ENCODE data around the gene ARID1B. TPM values are rescaled to one million over a fixed set of nuclear protein-coding genes. Genes with fewer than 3 reads are reported as not detected.

ARID1B gene
- total RNA-seq, 1 experiment from 2014 or later, result 42.8 TPM

DNA sequence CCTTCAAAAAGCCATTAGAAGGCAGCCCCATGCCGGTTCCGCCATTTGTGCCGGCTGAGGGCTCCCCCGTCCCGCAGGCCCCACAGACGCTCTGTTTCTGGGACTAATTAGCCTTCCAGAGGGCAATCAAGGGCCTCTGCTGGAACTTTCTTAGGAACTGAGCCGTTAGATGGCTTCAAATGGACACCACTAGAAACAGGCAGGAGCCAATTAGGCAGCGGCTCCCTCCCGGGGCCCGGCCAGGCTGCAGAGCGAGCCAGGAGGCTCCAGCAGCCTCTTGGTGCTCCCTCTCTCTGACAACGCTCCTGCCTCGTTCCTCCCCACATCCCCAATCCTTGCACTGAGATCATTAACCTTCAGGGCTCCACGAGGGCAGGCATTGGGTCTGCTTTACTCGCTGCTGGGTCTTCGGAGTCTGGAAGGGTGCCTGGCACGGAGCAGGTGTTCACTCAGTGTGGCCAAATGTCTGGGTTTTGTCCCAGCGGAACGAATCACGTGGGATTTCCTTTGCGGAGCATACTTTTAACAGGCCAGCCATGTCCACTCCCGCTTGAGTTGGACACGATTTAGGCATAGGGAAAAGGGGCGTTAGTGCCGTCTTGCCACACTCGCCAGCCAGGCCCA is 447.9 kb downstream of the ARID1B start:
- H2AFZ ChIP-seq, result no peak overlapping the region
- H3K79me2 ChIP-seq (ENCODE audit: low read depth), result no peaks in the 10 kb centered on the region
- H3K9me2 ChIP-seq (ENCODE audit: insufficient read depth), result no peaks in the 10 kb centered on the region
- DNase-seq, result no peak
- no peaks in the 10 kb centered on the region for H3K36me3 ChIP-seq (ENCODE audit: low read depth)
- H3K4me2 ChIP-seq, result no peak overlapping the region
- ChIA-PET CTCF (no interaction called here), POLR2A (ENCODE audit: unreplicated experiment) (interaction anchor here (0.6 kb wide), 1 partner anchor 30 kb away, joined by 3 read pairs; no protein-coding TSS in a partner anchor)
- TF ChIP-seq EZH2 (IDR thresholded peaks at IDR 0.05; ENCODE audit: low read depth), result no peak
- TF ChIP-seq, protein P1, sequence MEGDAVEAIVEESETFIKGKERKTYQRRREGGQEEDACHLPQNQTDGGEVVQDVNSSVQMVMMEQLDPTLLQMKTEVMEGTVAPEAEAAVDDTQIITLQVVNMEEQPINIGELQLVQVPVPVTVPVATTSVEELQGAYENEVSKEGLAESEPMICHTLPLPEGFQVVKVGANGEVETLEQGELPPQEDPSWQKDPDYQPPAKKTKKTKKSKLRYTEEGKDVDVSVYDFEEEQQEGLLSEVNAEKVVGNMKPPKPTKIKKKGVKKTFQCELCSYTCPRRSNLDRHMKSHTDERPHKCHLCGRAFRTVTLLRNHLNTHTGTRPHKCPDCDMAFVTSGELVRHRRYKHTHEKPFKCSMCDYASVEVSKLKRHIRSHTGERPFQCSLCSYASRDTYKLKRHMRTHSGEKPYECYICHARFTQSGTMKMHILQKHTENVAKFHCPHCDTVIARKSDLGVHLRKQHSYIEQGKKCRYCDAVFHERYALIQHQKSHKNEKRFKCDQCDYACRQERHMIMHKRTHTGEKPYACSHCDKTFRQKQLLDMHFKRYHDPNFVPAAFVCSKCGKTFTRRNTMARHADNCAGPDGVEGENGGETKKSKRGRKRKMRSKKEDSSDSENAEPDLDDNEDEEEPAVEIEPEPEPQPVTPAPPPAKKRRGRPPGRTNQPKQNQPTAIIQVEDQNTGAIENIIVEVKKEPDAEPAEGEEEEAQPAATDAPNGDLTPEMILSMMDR (conservative IDR thresholded peaks at IDR 0.05), result no peak
- intact Hi-C loops (cut with micrococcal nuclease; ENCODE audit: unreplicated experiment), result no loop called here
- H3K27ac ChIP-seq, result no peak overlapping the region
- H3K4me3 ChIP-seq, result no peak overlapping the region
- no peaks in the 10 kb centered on the region for H3K9me3 ChIP-seq (ENCODE audit: insufficient read depth, low read depth)
- no peaks in the 10 kb centered on the region for H3F3A ChIP-seq (ENCODE audit: insufficient read depth, low read depth)
- no TSS peak for BruUV-seq (replicated peaks)
- no peaks in the 10 kb centered on the region for H4K20me1 ChIP-seq (ENCODE audit: insufficient read depth)
- H3K4me1 ChIP-seq (replicated peaks; ENCODE audit: insufficient read depth), result peaks cover 9% of the 10 kb centered on the region
- no peaks in the 10 kb centered on the region for H3K27me3 ChIP-seq (ENCODE audit: insufficient read depth, low read depth)

DNA sequence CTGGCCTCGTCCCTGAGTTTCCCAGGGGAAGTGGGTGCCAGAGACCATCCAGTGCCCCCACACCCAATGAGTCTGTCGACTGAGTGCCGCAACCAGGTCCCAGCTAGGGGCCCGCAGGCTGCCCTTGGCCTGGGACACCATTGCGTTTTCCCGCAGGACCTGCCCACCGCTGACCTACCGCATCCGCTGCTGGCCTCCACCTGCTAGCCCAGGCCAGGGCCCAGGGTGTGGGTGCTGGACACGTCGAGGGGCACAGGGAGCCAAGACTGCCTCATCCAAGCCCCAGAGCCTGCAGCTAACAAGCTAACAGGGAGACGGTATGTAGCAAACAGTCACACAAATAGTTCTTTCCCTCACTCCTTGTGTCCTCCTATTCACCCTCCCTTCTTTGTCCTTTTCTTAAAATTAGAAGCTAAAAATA is 448.4 kb downstream of the ARID1B start:
- Histone ChIP-seq H4K20me1 (ENCODE audit: insufficient read depth) (no peaks in the 10 kb centered on the region), H3K9me2 (ENCODE audit: insufficient read depth) (no peaks in the 10 kb centered on the region), H3K9me3 (ENCODE audit: insufficient read depth, low read depth) (no peaks in the 10 kb centered on the region), H3K36me3 (ENCODE audit: low read depth) (no peaks in the 10 kb centered on the region), H3K79me2 (ENCODE audit: low read depth) (no peaks in the 10 kb centered on the region), H3K4me2 (no peak overlapping the region), H2AFZ (no peak overlapping the region), H3K4me1 (replicated peaks; ENCODE audit: insufficient read depth) (peaks cover 4% of the 10 kb centered on the region), H3K4me3 (no peak overlapping the region), H3K27ac (no peak overlapping the region), H3F3A (ENCODE audit: insufficient read depth, low read depth) (no peaks in the 10 kb centered on the region), H3K27me3 (ENCODE audit: insufficient read depth, low read depth) (no peaks in the 10 kb centered on the region)
- intact Hi-C loops (cut with micrococcal nuclease; ENCODE audit: unreplicated experiment), result no loop called here
- CTCF ChIA-PET, result no interaction called here
- POLR2A ChIA-PET (ENCODE audit: unreplicated experiment), result no interaction called here
- no peak for TF ChIP-seq EZH2 (IDR thresholded peaks at IDR 0.05; ENCODE audit: low read depth)
- TF ChIP-seq, protein P1 (conservative IDR thresholded peaks at IDR 0.05), result no peak
- no TSS peak for BruUV-seq (replicated peaks)
- no peak for DNase-seq

DNA sequence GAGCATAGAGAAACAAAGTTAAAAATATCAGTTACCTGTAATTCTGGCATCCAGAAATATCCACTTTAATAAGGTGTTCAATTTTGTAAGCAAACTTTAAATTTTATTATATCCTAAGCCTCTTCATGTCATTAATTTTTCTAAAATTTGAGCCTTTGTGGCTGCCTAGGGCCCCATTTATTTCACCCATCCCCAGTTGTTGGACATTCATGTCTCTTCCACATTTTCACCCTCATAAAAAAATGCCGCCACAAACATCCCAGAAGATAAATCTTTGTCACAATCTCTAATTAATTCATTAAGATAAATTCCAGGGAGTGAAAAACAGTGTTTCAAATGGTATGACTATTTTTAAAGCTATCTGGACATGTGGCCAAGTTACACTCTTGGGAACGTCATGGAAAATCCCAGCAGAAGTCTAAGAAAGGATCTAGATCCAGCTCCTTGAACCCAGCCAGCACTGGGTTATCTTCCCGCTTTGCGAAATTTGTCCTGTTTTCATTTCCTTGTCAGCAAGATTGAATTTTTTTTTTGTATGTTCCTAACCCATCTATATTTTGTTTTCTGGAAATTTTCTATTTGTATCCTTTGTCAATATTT is 448.9 kb downstream of the ARID1B start:
- no peaks in the 10 kb centered on the region for H3F3A ChIP-seq (ENCODE audit: insufficient read depth, low read depth)
- DNase-seq, result no peak
- H3K36me3 ChIP-seq (ENCODE audit: low read depth), result no peaks in the 10 kb centered on the region
- no peaks in the 10 kb centered on the region for H3K9me2 ChIP-seq (ENCODE audit: insufficient read depth)
- H3K9me3 ChIP-seq (ENCODE audit: insufficient read depth, low read depth), result no peaks in the 10 kb centered on the region
- intact Hi-C loops (cut with micrococcal nuclease; ENCODE audit: unreplicated experiment), result no loop called here
- TF ChIP-seq, protein P1 (conservative IDR thresholded peaks at IDR 0.05), result no peak
- TF ChIP-seq EZH2 (IDR thresholded peaks at IDR 0.05; ENCODE audit: low read depth), result no peak
- H3K79me2 ChIP-seq (ENCODE audit: low read depth), result no peaks in the 10 kb centered on the region
- no peak overlapping the region for H3K27ac ChIP-seq
- ChIA-PET POLR2A (ENCODE audit: unreplicated experiment) (no interaction called here), CTCF (no interaction called here)
- no peaks in the 10 kb centered on the region for H4K20me1 ChIP-seq (ENCODE audit: insufficient read depth)
- no peak overlapping the region for H3K4me3 ChIP-seq
- no peaks in the 10 kb centered on the region for H3K27me3 ChIP-seq (ENCODE audit: insufficient read depth, low read depth)
- BruUV-seq (replicated peaks), result no TSS peak
- no peak overlapping the region for H3K4me2 ChIP-seq
- no peaks in the 10 kb centered on the region for H3K4me1 ChIP-seq (replicated peaks; ENCODE audit: insufficient read depth)
- no peak overlapping the region for H2AFZ ChIP-seq

Measured in PC-9 (cell line).